NB4 (cell line): ENCODE measurements around the gene PDE6C.

ENCODE experiments used
- CTCF ChIP-seq: IDR thresholded peaks from one replicate; pipeline ENCODE4 v1.5.1; 2012; ENCODE audit warnings: low read depth, low read length
- POLR2A ChIP-seq: IDR thresholded peaks from 2 replicates; pipeline ENCODE4 v1.6.1; 2011; ENCODE audit warnings: mild to moderate bottlenecking; ENCODE audit not compliant: insufficient read length; ENCODE audit errors: extremely low read depth

GRCh38 chr10:93652857-93653256, 40.5 kb downstream of the PDE6C start:
- no peak for TF ChIP-seq CTCF
- TF ChIP-seq POLR2A: no peak
